HG03565 (cell line): ENCODE measurements around the gene ARHGAP4.

Experiments
- ATAC-seq: cut with Tn5 transposase; IDR thresholded peaks from one replicate; pipeline ENCODE4 v1.9.1; 2021; ENCODE audit warnings: mild to moderate bottlenecking, moderate library complexity; ENCODE audit not compliant: unreplicated experiment

ARHGAP4 gene

GRCh38 chrX:153884136-153884535 is 41.9 kb downstream of the ARHGAP4 start:
- ATAC-seq = no peak

GRCh38 chrX:153883163-153883843 is 42.8 kb downstream of the ARHGAP4 start:
- ATAC-seq = no peak

- ATAC-seq = no peak
Observed at GRCh38 chrX:153882557-153882956, 43.5 kb downstream of the ARHGAP4 start.

GRCh38 chrX:153882086-153882498 is 44.0 kb downstream of the ARHGAP4 start:
- ATAC-seq = no peak

- no peak for ATAC-seq
Observed at GRCh38 chrX:153881281-153881680, 44.8 kb downstream of the ARHGAP4 start.

GRCh38 chrX:153880440-153880815 is 45.6 kb downstream of the ARHGAP4 start:
- no peak for ATAC-seq

- ATAC-seq = no peak
Observed at GRCh38 chrX:153879741-153880439, 46.2 kb downstream of the ARHGAP4 start.

GRCh38 chrX:153878969-153879653 is 47.0 kb downstream of the ARHGAP4 start:
- no peak for ATAC-seq

- ATAC-seq = no peak
Observed at GRCh38 chrX:153878345-153878744, 47.7 kb downstream of the ARHGAP4 start.

GRCh38 chrX:153877571-153878261 is 48.3 kb downstream of the ARHGAP4 start:
- no peak for ATAC-seq

- ATAC-seq = no peak
Observed at GRCh38 chrX:153876112-153876491, 50.0 kb downstream of the ARHGAP4 start.

GRCh38 chrX:153875391-153876111 is 50.5 kb downstream of the ARHGAP4 start:
- ATAC-seq = no peak

- no peak for ATAC-seq
Observed at GRCh38 chrX:153874366-153875125, 51.5 kb downstream of the ARHGAP4 start.

- no peak for ATAC-seq
Observed at GRCh38 chrX:153874085-153874365, 52.0 kb downstream of the ARHGAP4 start.

- no peak for ATAC-seq
Observed at GRCh38 chrX:153873282-153874084, 52.6 kb downstream of the ARHGAP4 start.

- ATAC-seq = no peak
Observed at GRCh38 chrX:153871946-153872878, 53.9 kb downstream of the ARHGAP4 start.

- no peak for ATAC-seq
Observed at GRCh38 chrX:153871451-153871850, 54.6 kb downstream of the ARHGAP4 start.

- ATAC-seq = no peak
Observed at GRCh38 chrX:153870791-153871360, 55.2 kb downstream of the ARHGAP4 start.
